Stimulated activated CD8-positive, alpha-beta memory T cell treated with anti-CD3 and anti-CD28 coated beads, Interleukin-4, amount 100 ng/mL, for 24 hours (primary cell): Measurements from ENCODE around the gene ZNF428.
"Not testable (repeated sequence)": the region's sequence is repeated elsewhere in the genome, so short reads cannot be mapped to it uniquely, and the experiment has no call there.

Experiments used
- DNase-seq: peaks from one replicate; pipeline ENCODE4 v3.0.0-alpha.2; 2020; ENCODE audit warnings: low read depth

The ZNF428 gene

GRCh38 chr19:43616954-43617353 lies 2.5 kb downstream of the ZNF428 start:
- DNase-seq: no peak

GRCh38 chr19:43616306-43616705 lies 3.1 kb downstream of the ZNF428 start:
- no peak for DNase-seq

GRCh38 chr19:43612374-43612773 lies 7.1 kb downstream of the ZNF428 start:
- DNase-seq: no peak

- no peak for DNase-seq
Measured at GRCh38 chr19:43611788-43612187, 7.6 kb downstream of the ZNF428 start, which contains the start of gene SRRM5. TSS of gene SRRM5 (plus strand) at chr19:43612088. CDS start at chr19:43612122, 34 bp downstream.

GRCh38 chr19:43610493-43610892 lies 8.9 kb downstream of the ZNF428 start:
- DNase-seq: no peak

- no peak for DNase-seq
Measured at GRCh38 chr19:43609872-43610271, 9.6 kb downstream of the ZNF428 start.

- DNase-seq: no peak
Measured at GRCh38 chr19:43607238-43608205, 11.9 kb downstream of the ZNF428 start.

GRCh38 chr19:43606569-43607229 lies 12.7 kb downstream of the ZNF428 start:
- DNase-seq: no peak

- no peak for DNase-seq
Measured at GRCh38 chr19:43605875-43606568, 13.4 kb downstream of the ZNF428 start.

GRCh38 chr19:43600326-43600725 lies 19.1 kb downstream of the ZNF428 start:
- not testable (repeated sequence) for DNase-seq

- no peak for DNase-seq
Measured at GRCh38 chr19:43599635-43600295, 19.7 kb downstream of the ZNF428 start.

GRCh38 chr19:43598445-43599240 lies 20.8 kb downstream of the ZNF428 start:
- DNase-seq: no peak

- no peak for DNase-seq
Measured at GRCh38 chr19:43597876-43598275, 21.6 kb downstream of the ZNF428 start.

- DNase-seq: no peak
Measured at GRCh38 chr19:43596842-43597461, 22.5 kb downstream of the ZNF428 start.

GRCh38 chr19:43595999-43596841 lies 23.2 kb downstream of the ZNF428 start, which contains the start of the genes IRGQ and ZNF576:
TSS of gene IRGQ (minus strand) at chr19:43596134. CDS start at chr19:43595338, 796 bp downstream.
TSS of gene ZNF576 (plus strand) at chr19:43596595. CDS start at chr19:43597109, 514 bp downstream.
- DNase-seq: peak; percentile 100

- no peak for DNase-seq
Measured at GRCh38 chr19:43595605-43595998, 23.8 kb downstream of the ZNF428 start.

GRCh38 chr19:43594710-43595604 lies 24.5 kb downstream of the ZNF428 start:
- peak; percentile 48 for DNase-seq

GRCh38 chr19:43594081-43594697 lies 25.2 kb downstream of the ZNF428 start:
- DNase-seq: no peak
